Transverse colon (tissue), 3 donors: ENCODE results near the gene RHOH.

Source experiments
- CTCF ChIP-seq, 5 experiments: fragments of 200-600 bp in 3 of 5; fragments of 450-650 bp in 2 of 5; sonication (generic) in 3 of 5; IDR thresholded peaks; 1 replicate in 2 of 5; 2 replicates in 3 of 5; pipeline ENCODE4 v1.5.1; 2016 to 2017; ENCODE audit warnings: antibody characterized with exemption in 5 of 5, inconsistent platforms in 3 of 5, mild to moderate bottlenecking in 2 of 5, moderate library complexity in 1 of 5
- EP300 ChIP-seq: sonication (generic); formaldehyde crosslinking; IDR thresholded peaks from one replicate; pipeline ENCODE4 v1.6.1; 2017; ENCODE audit warnings: antibody characterized with exemption, low read depth
- POLR2A ChIP-seq: fragments of 450-650 bp; IDR thresholded peaks from one replicate; pipeline ENCODE4 v1.6.1; 2016; ENCODE audit warnings: antibody characterized with exemption, mild to moderate bottlenecking, moderate library complexity

GRCh38 chr4:40164459-40164858 is 32.4 kb upstream of the RHOH start:
- TF ChIP-seq CTCF (IDR thresholded peaks at IDR 0.05): no peak
- TF ChIP-seq EP300: no peak
- TF ChIP-seq POLR2A: no peak
